SIG-M5 treated with dmso at 0.1 percent for 504 hours (cell line): ENCODE data around the gene CAMK2D.
"Not testable (repeated sequence)": the region's sequence is repeated elsewhere in the genome, so short reads cannot be mapped to it uniquely, and the experiment has no call there.

Experiments used
- DNase-seq: peaks from one replicate; lab custom pipeline; 2025; ENCODE audit not compliant: unreplicated experiment; lab: John Stamatoyannopoulos, UW

Gene CAMK2D

DNA sequence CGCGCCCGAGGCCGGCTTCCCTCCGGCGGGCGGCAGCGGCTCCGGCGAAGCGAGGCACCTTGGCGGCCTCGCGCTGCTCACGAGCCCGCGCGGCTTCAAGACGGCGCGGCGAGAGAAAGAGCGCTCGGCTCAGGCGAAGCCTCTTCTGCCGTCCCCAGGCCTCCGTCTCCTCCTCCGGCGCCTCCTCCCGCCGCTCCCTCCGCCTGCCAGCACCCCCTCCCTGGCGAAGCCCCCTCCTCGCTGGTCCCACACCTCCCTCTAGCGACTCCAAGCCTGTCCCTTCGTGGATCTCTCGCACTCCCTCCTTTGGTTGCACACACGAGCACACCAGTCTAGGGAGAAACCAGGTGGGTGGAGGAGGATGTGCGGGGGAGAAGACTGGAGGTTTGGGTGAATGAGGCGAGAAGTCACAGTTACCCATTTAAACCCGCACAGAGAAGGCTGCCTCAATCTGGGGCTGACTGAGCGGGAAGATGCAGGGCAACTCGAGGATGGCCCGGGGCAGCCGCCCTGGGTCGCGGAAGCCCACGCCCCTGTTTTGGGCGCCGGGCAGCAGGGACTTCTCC lies at the start of gene CAMK2D:
Gene CAMK2D, minus strand, starts transcription at position 119 of the 566 bp plus-strand sequence. CDS start 670 bp downstream, outside the sequence.
- peak; percentile 82 for DNase-seq

- no peak for DNase-seq
Measured at GRCh38 chr4:113810906-113811305, 49.4 kb upstream of the CAMK2D start.

- peak; percentile 74 for DNase-seq
Measured at GRCh38 chr4:113809311-113809710, 47.8 kb upstream of the CAMK2D start.

- DNase-seq = no peak
Measured at GRCh38 chr4:113806850-113807249, 45.3 kb upstream of the CAMK2D start.

- no peak for DNase-seq
Measured at GRCh38 chr4:113801882-113802281, 40.3 kb upstream of the CAMK2D start.

DNA sequence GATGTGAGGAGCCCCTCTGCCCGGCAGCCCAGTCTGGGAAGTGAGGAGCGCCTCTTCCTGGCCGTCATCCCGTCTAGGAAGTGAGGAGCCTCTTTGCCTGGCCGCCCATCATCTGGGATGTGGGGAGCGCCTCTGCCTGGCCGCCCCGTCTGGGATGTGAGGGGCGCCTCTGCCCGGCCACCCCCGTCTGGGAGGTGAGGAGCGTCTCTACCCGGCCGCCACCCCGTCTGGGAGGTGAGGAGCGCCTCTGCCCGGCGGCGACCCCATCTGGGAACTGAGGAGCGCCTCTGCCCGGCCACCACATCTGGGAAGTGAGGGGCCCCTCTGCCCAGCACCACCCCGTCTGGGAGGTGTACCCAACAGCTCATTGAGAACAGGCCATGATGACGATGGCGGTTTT lies 34.8 kb upstream of the CAMK2D start:
- DNase-seq = not testable (repeated sequence)

DNA sequence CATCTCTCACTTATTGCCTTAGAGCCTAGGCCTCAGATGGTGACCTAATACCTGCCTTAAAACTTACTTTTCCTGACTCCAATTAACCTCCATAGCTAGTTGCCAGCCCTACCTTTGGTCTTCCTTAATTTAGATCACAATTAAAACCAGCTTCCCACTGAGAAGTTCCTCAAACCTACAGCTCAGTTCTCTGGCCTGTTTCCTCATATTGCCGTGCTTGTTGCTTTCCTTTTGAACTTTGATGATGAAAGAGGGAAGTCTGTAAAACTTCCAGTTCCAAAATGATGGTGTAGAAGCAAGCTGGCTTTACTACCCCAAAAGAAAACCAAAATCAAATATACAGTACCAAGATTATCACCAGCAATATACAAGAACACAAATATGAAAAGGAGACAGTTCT lies 28.9 kb upstream of the CAMK2D start:
- DNase-seq = peak; percentile 86

DNA sequence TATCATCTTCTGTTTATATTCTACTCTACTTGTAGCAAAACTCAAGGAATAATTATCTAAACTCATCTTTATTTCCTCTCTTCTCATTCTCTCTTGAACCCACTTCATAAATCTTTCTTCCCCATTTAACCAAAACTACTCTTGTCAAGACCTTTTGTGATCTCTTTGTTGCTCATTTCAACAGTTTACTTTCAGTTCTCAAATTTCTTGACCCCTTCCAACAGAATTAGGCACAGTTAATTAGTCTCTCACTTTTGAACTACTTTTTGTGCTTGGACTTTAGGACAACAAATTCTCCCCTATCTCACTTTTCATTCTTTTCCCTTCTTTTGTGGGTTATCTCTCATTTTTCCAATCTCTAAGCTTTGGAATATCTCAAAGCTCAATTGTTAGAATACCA lies 27.4 kb upstream of the CAMK2D start:
- peak; percentile 77 for DNase-seq

GRCh38 chr4:113785781-113786180 lies 24.2 kb upstream of the CAMK2D start:
- peak; percentile 23 for DNase-seq

DNA sequence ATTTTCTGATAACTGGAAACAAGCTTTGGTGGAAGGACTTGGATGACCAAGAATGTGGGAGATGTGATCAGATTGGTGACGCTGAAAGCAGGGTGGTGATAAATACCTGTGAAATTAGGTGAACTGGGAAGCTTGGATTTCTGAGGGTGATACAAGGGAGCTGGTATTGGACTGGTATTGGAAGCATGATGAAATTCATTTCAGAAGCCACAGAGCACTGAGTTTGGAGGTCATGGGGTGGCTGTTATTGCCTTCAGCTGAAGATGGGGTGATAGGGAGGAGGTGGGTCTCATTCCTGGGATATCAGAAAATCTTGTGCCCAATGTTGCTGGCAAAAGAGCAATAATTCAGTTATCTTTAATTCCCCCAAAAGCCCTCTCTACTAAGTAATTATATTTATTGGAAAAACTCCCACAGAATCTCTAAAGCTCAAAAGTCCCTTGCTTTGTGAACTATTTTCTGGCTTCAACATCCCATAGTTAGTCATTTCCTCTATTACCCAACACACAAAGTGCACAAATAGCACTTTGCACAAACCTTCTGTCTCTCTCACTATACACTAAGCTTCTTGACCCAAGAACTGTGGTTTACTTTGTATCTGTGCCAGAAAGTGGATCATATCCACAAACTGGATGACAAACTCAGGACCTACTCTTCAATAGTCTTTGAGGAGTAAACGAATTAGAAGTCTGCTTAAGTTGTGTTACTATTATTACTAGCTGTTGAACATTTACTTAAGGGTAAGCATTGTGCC lies 23.1 kb upstream of the CAMK2D start:
- DNase-seq = peak; percentile 88

- no peak for DNase-seq
Measured at GRCh38 chr4:113783701-113784100, 22.2 kb upstream of the CAMK2D start.

- DNase-seq = no peak
Measured at GRCh38 chr4:113783289-113783688, 21.8 kb upstream of the CAMK2D start.

- peak; percentile 54 for DNase-seq
Measured at GRCh38 chr4:113781439-113782040, 20.0 kb upstream of the CAMK2D start.

DNA sequence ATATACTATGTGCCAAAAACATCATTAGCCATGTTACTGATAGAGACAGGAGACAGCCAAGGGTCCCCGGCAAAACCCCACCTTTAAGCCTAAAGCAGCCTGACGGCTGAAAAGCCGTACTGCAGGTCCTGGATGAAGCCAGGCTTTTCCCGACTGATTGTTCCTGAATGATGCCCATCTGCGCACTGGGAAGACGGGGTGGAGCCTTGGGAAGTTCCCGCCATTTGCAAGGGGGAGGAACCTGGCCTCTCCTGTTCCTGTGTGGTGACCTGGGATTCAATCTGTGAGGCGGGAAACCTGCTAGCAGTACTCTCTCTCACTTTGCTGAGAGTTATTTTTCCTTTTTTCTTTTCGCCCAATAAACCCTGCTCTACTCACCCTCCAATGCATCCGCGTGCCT lies 15.1 kb upstream of the CAMK2D start:
- DNase-seq = no peak

DNA sequence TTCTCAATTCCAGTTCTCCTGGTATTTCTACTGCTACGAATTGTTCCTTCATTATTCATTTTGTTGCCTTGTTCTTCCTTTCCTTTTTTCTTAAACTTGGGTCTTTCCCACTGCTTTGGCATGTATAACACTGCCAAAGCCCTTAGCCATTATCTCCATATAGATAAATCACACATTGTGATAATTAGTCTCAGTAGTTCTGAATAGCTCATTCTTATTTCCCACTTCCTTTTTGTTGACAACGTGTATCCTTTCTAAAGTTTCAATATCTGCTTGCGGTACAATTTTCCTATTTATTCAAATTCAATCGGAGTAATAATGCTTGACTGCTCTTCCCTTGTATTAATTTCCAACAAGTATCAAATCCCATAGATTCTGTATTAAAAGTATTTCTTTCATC lies 14.5 kb upstream of the CAMK2D start:
- no peak for DNase-seq

GRCh38 chr4:113773756-113774155 lies 12.2 kb upstream of the CAMK2D start:
- no peak for DNase-seq

- DNase-seq = no peak
Measured at GRCh38 chr4:113773014-113773413, 11.5 kb upstream of the CAMK2D start.

DNA sequence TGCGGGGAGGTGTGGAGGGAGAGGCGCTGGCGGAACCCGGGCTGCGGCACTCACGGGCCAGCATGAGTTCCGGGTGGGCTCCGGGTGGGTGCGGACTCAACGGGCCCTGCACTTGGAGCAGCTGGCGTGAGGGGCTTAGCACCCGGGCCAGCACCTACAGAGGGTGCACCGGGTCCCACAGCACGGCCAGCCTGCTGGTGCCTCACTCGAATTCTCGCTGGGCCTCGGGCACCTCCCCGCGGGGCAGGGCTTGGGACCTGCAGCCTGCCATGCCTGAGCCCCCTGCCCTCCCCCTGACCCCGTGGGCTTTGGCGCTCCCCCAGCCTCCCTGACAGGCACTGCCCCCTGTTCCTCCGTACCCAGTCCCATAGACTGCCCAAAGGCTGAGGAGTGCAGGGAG lies 10.8 kb upstream of the CAMK2D start:
- DNase-seq = no peak

- DNase-seq = no peak
Measured at GRCh38 chr4:113769744-113770143, 8.2 kb upstream of the CAMK2D start.

GRCh38 chr4:113768952-113769351 lies 7.4 kb upstream of the CAMK2D start:
- DNase-seq = no peak

- no peak for DNase-seq
Measured at GRCh38 chr4:113766882-113767281, 5.3 kb upstream of the CAMK2D start.

- DNase-seq = no peak
Measured at GRCh38 chr4:113764720-113765264, 3.3 kb upstream of the CAMK2D start.
